Subcutaneous abdominal adipose tissue (tissue), 5 donors: ENCODE results near the gene GADD45GIP1.
A peak's percentile ranks its signal among the peaks of the same experiment; 100 is the strongest.

Experiments used
- H3K27ac ChIP-seq: one replicate; pipeline ENCODE4 v1.7.0; 2013; ENCODE audit warnings: low read depth, mild to moderate bottlenecking, inconsistent platforms, low read length, moderate library complexity
- H3K27me3 ChIP-seq, 5 donors: one replicate each; pipeline ENCODE4 v1.7.0; 2013; ENCODE audit warnings: low read length in 5 of 5, inconsistent platforms in 1 of 5; ENCODE audit not compliant: control insufficient read depth in 5 of 5, insufficient read depth in 4 of 5
- H3K36me3 ChIP-seq, 5 donors: one replicate each; pipeline ENCODE4 v1.7.0; 2013; ENCODE audit warnings: low read length in 5 of 5; ENCODE audit not compliant: control insufficient read depth in 5 of 5, insufficient read depth in 5 of 5
- H3K4me1 ChIP-seq, 5 donors: one replicate each; pipeline ENCODE4 v1.7.0; 2013; ENCODE audit warnings: low read length in 5 of 5, mild to moderate bottlenecking in 3 of 5, moderate library complexity in 1 of 5; ENCODE audit not compliant: control insufficient read depth in 5 of 5, insufficient read depth in 5 of 5
- H3K4me3 ChIP-seq, 5 donors: one replicate each; pipeline ENCODE4 v1.7.0; 2013; ENCODE audit warnings: low read length in 5 of 5, low read depth in 1 of 5
- H3K9ac ChIP-seq, 5 donors: one replicate each; pipeline ENCODE4 v1.7.0; 2013; ENCODE audit warnings: low read length in 5 of 5, mild to moderate bottlenecking in 4 of 5, moderate library complexity in 3 of 5
- H3K9me3 ChIP-seq, 5 donors: one replicate each; pipeline ENCODE4 v1.7.0; 2013; ENCODE audit warnings: low read length in 5 of 5; ENCODE audit not compliant: control insufficient read depth in 5 of 5
- donor health status: healthy.
- donor health status: healthy.
- donor health status: healthy.
- donor health status: healthy.
- donor health status: healthy.

The GADD45GIP1 gene

DNA sequence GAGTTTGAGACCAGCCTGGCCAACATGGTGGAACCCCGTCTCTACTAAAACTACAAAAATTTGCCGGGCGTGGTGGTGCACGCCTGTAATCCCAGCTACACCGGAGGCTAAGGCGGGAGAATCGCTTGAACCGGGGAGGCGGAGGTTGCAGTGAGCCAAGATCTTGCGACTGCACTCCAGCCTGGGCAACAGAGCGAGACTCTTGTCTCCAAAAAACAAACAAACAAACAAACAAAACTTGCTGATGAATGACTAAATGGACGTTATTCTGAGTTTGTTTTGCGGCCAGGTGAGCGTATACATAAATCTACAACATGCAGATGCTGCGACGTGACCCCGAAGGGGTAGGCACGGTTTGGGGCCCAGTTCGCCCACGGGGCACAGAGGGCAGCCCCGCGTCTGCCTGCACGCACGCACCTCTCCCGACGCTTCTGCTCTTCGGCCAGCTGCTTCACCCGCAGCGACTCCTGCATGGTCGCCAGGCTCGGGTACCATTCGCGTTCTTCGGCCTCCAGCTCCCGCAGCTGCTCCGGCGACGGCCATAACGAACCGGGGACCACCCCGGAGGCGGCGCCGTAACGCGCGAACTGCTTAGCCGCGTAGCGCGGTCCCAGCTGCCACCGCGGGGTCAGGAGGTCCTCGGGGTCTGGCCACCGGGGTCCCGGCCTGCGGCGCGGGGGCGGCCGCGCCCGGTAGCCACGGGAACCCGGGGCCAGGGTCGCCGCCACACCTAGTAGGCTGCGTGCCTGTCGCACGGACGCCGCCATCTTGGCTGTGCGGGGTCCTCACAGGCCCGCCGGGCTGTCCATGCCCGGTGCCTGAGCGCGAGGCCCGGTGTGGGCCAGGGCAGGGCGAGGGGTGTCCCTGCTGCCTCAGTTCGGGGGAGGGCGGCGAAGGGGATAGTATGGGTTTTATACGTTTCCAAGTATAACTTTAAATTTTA is at the start of gene GADD45GIP1:
TSS of gene GADD45GIP1 (minus strand) at position 778 of the 943 bp plus-strand sequence. CDS start at position 767, 11 bp downstream.
- Histone ChIP-seq H3K9me3 (no peaks in the 10 kb centered on the region), H3K4me3 (peak within 1 kb of the TSS; percentile 77 to 99 (median 87)), H3K36me3 (peaks cover 0 to 29% (median 29%) of the 10 kb centered on the region in 5 donors), H3K27ac (peak within 1 kb of the TSS; percentile 62), H3K4me1 (peaks cover 2 to 26% (median 21%) of the 10 kb centered on the region in 5 donors), H3K27me3 (no peaks in the 10 kb centered on the region), H3K9ac (peak within 1 kb of the TSS; percentile 56 to 88 (median 87))

DNA sequence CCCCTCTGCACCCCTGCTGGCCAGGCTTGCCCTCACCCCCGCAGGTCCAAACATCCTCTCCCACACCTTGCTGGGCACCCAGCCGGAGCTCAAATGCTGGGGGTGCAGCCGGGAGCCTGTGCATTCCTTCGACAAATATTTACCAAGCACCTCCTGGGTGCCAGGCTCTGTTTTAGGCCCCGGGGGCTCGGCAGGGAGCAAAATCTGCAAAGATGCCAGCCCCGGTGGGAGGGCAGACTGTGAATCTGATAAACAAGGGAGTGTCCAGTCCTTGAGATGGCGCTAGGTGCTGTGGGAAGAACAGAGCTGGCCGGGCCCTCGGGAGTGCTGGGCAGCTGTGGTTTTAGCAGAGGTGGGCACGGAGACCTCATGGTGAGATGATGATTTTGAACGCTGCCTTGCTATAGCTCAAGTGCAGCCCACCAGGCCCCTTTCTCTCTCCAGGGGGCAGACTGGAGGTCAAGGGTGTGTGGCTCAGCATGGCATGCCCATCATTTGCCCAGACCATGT is 48.9 kb upstream of the GADD45GIP1 start:
- Histone ChIP-seq H3K9me3 (no peaks in the 10 kb centered on the region), H3K36me3 (peaks cover 0 to 8% (median 7%) of the 10 kb centered on the region in 5 donors), H3K4me1 (peaks cover 21 to 99% (median 94%) of the 10 kb centered on the region in 5 donors), H3K9ac (peak overlapping the region in 1 of 5 donors; percentile 9), H3K27ac (peak overlapping the region; percentile 90), H3K27me3 (peaks cover 0 to 3% (median 0%) of the 10 kb centered on the region in 5 donors), H3K4me3 (no peak overlapping the region)

DNA sequence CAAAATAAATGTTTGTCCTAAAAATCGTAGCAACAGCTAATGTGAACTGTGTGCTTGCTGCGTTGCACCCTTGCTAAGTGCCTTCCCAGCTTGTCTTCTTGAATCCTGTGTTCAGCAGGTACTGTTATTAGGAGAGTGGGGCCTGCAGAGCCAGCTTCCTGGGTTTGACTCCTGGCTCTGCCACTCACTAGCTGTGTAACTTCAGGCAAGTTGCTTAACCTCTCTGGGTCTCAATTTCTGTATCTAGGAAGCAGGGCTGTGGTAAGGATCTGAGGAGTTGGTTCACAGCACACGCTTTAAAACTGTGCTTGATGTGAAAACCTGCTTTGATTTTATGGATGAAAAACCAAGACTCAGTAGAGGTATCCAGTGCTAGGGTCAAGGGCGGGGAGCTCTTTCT is 48.2 kb upstream of the GADD45GIP1 start:
- Histone ChIP-seq H3K27me3 (peaks cover 0 to 3% (median 0%) of the 10 kb centered on the region in 5 donors), H3K27ac (peak overlapping the region; percentile 90), H3K36me3 (peaks cover 0 to 8% (median 7%) of the 10 kb centered on the region in 5 donors), H3K9ac (peak overlapping the region in 1 of 5 donors; percentile 9), H3K9me3 (no peaks in the 10 kb centered on the region), H3K4me1 (peaks cover 19 to 99% (median 93%) of the 10 kb centered on the region in 5 donors), H3K4me3 (no peak overlapping the region)

DNA sequence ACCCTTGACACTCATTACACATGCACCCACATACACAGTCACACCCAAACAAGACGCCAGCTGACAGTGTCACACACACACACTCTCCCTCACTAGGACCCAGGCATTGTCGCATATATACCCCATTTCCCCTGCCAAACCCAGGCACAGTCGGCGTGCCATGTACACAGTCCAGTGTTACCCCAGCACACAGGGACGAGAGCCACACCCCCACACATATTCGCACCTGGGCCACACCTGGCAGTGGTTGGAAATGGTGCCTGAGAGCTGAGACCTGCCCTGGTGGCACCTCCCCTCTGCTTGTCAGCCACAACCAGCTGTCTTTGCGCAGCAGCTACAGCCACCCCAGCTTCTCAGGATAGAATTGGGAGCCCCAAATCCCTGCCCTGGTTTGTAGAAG is 47.2 kb upstream of the GADD45GIP1 start:
- H3K9me3 ChIP-seq: no peaks in the 10 kb centered on the region
- peak overlapping the region; percentile 90 for H3K27ac ChIP-seq
- no peak overlapping the region for H3K4me3 ChIP-seq
- no peak overlapping the region for H3K9ac ChIP-seq
- H3K4me1 ChIP-seq: peaks cover 15 to 95% (median 93%) of the 10 kb centered on the region in 5 donors
- no peaks in the 10 kb centered on the region for H3K27me3 ChIP-seq
- peaks cover 0 to 11% (median 10%) of the 10 kb centered on the region in 5 donors for H3K36me3 ChIP-seq

DNA sequence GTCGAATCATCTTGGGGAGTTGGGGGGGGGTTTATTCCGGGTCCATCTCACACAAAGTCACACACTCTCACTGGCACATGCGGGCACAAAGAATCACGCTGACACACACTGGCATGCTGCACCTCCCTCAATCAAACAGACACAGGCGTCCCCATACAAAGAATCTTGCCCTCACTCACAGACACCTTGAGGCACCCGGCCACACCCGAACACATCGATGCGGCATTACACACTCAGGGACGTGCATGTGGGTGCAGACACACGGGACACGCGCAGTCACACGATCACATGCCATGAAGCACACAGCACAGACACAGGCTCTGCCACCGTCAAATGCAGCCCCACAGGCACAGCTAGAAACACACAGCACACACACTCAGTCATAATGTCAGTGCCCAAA is 46.1 kb upstream of the GADD45GIP1 start:
- H3K4me1 ChIP-seq: peaks cover 12 to 91% (median 90%) of the 10 kb centered on the region in 5 donors
- peaks cover 0 to 12% (median 5%) of the 10 kb centered on the region in 5 donors for H3K36me3 ChIP-seq
- H3K27me3 ChIP-seq: no peaks in the 10 kb centered on the region
- peak overlapping the region in 2 of 5 donors; percentile 11 to 45 for H3K4me3 ChIP-seq
- H3K9ac ChIP-seq: peak overlapping the region in 1 of 5 donors; percentile 48
- H3K9me3 ChIP-seq: no peaks in the 10 kb centered on the region
- peak overlapping the region; percentile 90 for H3K27ac ChIP-seq

DNA sequence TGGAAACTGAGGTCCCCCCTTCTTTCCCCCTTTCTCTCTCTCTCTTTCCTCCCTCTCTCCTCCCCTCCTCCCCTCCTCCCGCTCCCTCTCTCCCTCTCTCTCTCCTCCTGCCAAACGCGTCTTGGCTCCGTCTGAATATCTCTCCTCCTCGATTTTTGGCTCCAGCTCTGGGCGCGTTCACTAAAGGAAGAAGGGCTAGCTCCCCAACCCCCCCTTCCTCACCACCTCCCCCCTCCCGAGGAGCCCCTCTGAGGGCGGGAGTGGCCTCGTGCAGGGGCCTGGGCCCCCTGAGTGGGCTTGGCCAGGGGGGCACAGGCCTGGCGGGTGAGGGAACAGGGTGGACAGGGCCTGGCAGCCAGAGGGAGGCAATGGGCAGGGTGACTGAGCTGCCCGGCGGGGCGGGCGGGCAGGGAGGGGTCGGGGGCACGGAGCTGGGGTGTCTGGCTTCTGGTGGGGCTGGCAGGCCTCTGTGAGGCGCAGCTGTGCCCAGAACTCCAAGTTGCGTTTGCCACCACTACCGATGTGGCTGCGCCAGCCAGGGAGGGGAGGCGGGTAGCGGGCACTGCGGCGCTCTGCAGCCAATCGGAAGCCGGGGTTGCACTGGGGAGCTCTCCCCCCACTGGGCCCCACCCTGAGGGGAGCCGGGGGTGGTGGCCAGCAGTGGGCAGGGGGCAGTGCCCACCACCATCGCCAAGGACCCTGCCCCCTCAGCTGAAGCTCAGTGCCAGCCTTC is 45.3 kb upstream of the GADD45GIP1 start:
- Histone ChIP-seq H3K9me3 (no peaks in the 10 kb centered on the region), H3K27me3 (no peaks in the 10 kb centered on the region), H3K36me3 (peaks cover 0 to 12% (median 5%) of the 10 kb centered on the region in 5 donors), H3K27ac (peak overlapping the region; percentile 90), H3K4me1 (peaks cover 14 to 92% (median 91%) of the 10 kb centered on the region in 5 donors), H3K9ac (peak overlapping the region in 2 of 5 donors; percentile 58 to 66), H3K4me3 (peak overlapping the region; percentile 27 to 52 (median 45))

DNA sequence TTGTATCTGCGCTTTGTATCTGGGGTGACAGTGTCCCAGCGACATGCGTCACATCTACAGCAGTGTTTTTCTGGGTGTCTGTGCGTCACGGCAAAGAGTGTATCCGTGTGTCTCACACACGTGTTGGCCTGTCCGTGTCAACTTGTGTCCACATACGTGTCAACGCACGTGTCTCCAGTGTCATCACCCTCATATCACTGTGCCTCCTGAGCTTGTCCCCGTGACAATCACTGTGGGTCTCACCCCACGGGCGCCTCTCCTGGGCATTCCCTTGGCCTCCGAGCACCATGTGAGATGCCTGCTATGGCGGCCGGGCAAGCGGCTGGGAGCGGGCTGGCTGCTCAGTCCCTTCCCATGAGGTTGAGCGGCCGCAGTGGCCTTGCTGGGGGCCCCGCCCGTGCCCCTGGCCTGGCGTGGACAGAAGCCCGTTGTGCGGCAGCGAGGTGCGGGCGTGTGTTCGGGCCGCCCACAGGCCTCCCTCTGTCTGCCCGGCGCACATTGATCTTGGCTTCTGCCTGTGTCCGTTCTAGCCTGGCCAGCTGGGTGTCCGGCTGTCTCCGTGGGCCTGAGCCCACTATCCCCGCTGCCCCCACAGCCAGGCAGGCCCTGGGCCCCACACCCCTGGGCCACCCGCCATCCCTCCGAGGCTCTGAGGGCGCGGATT is 44.6 kb upstream of the GADD45GIP1 start:
- Histone ChIP-seq H3K27ac (peak overlapping the region; percentile 90), H3K4me3 (peak overlapping the region; percentile 35 to 52 (median 44)), H3K9me3 (no peaks in the 10 kb centered on the region), H3K9ac (peak overlapping the region in 3 of 5 donors; percentile 51 to 66 (median 58)), H3K36me3 (peaks cover 0 to 12% (median 5%) of the 10 kb centered on the region in 5 donors), H3K27me3 (no peaks in the 10 kb centered on the region), H3K4me1 (peaks cover 19 to 92% (median 91%) of the 10 kb centered on the region in 5 donors)

DNA sequence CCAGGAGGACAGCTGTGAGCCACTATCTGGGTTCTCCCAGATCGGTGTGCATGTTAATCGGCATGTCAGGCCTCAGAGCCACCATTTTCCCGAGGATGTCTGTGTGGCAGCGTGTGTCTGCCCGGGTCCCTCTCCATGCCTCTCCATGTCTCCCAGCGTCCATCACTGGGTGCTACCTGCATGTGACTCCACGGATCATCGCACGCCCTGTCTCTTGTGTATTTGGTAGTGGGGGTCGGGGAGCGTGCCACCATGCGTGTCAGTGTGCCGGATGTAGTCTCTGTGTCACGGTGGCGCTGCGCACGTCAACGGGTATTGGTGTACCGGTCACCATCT is 44.1 kb upstream of the GADD45GIP1 start:
- no peaks in the 10 kb centered on the region for H3K27me3 ChIP-seq
- peaks cover 19 to 90% (median 87%) of the 10 kb centered on the region in 5 donors for H3K4me1 ChIP-seq
- peak overlapping the region in 4 of 5 donors; percentile 17 to 52 (median 42) for H3K4me3 ChIP-seq
- H3K9me3 ChIP-seq: no peaks in the 10 kb centered on the region
- H3K36me3 ChIP-seq: peaks cover 0 to 12% (median 5%) of the 10 kb centered on the region in 5 donors
- peak overlapping the region; percentile 90 for H3K27ac ChIP-seq
- H3K9ac ChIP-seq: peak overlapping the region in 3 of 5 donors; percentile 33 to 66 (median 51)
